AG09309 (cell line): Measurements from ENCODE around the gene NRXN2.

ENCODE experiments used
- DNase-seq: peaks from one replicate; pipeline ENCODE4 v3.0.0-alpha.2; 2010; ENCODE audit warnings: low read depth
- H3K4me3 ChIP-seq: 2 replicates; pipeline ENCODE4 v1.5.1; 2011; ENCODE audit warnings: mild to moderate bottlenecking, low read depth, low read length, moderate library complexity; ENCODE audit not compliant: control insufficient read depth
- TF ChIP-seq, protein P1 (sequence below): IDR thresholded peaks from 2 replicates; pipeline ENCODE4 v1.5.1; 2011; ENCODE audit warnings: mild to moderate bottlenecking, low read depth, low read length, inconsistent platforms; ENCODE audit not compliant: insufficient read depth, control insufficient read depth; ENCODE audit errors: missing control alignments

NRXN2 gene

GRCh38 chr11:64641596-64642417 is 81.2 kb downstream of the NRXN2 start:
- TF ChIP-seq, protein P1, sequence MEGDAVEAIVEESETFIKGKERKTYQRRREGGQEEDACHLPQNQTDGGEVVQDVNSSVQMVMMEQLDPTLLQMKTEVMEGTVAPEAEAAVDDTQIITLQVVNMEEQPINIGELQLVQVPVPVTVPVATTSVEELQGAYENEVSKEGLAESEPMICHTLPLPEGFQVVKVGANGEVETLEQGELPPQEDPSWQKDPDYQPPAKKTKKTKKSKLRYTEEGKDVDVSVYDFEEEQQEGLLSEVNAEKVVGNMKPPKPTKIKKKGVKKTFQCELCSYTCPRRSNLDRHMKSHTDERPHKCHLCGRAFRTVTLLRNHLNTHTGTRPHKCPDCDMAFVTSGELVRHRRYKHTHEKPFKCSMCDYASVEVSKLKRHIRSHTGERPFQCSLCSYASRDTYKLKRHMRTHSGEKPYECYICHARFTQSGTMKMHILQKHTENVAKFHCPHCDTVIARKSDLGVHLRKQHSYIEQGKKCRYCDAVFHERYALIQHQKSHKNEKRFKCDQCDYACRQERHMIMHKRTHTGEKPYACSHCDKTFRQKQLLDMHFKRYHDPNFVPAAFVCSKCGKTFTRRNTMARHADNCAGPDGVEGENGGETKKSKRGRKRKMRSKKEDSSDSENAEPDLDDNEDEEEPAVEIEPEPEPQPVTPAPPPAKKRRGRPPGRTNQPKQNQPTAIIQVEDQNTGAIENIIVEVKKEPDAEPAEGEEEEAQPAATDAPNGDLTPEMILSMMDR = no peak
- no peak for DNase-seq
- H3K4me3 ChIP-seq = no peak overlapping the region

DNA sequence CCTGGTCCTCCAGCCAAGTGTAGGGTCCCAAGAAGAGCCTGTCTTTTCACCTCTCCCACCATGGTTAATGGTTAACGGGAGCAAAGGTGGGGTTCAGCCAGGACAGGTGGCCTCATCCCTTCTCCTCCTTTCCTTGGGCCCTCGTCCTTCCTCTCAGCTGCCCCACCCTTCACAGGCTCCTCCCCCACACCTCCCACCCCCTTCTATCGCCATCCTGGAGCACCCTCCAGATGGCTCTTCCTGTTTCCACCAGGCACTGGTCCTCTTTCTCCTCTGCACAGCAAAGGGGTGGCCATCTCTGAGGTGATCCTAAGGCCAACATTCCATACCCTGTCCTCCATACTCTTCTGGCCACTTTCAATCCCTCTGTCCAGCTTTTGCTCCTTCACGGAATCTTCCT is 83.1 kb downstream of the NRXN2 start:
- TF ChIP-seq, protein P1 = no peak
- H3K4me3 ChIP-seq = no peak overlapping the region
- DNase-seq = no peak

DNA sequence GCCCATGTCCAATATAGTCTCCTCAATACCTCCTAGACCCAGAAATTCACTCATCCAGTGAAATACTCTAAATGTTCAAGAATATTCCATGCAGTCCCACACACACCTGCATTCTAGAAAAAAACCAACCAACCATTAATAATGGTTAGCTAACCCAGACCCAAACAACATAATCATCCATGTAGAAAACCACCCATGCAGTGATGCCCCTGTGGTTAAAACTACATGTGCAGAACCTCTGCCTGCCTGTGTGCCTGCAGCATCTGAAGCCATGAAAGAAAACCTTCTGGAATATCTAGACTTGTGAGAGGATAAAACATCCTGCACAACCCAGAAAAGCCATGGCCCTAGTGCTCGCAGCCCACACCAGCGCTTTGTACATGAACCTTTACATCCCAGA is 84.2 kb downstream of the NRXN2 start:
- H3K4me3 ChIP-seq = no peak overlapping the region
- TF ChIP-seq, protein P1 = no peak
- DNase-seq = no peak

- DNase-seq = no peak
- TF ChIP-seq, protein P1 = no peak
- no peak overlapping the region for H3K4me3 ChIP-seq
Observed at GRCh38 chr11:64638018-64638665, 84.9 kb downstream of the NRXN2 start.

DNA sequence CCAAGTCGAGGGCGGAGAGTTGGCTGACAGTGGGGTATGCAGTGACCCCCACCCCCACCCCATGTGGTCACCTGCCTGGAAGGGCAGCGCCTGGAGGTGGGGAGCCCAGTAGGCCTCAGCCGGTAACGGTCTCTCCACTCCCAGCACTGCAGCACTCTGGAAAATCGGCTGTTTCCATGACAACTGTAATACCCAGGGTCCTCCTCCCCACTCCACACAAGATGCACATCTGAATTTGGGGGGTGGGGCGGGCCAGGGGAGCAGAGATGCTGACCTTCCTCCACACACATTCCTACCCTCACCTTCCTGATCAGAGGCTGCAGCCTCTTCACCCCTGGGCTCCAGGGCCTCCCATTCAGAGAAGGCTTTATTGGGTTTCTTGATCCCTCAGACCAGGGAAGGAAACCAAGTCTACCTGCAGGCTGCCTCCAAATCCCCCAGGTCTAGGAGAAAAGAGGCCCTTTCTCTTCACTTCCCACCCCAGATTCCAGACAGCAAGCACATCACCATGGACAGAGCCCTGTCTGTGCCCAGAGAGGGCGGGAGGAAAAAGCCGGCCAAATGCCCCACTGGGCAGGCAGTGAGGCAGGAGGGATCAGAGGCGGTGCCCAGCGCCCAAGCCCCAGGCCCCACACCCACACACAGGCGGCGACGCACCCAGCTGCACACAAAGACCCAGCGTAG is 85.5 kb downstream of the NRXN2 start:
- TF ChIP-seq, protein P1 = no peak
- no peak overlapping the region for H3K4me3 ChIP-seq
- no peak for DNase-seq

GRCh38 chr11:64633555-64634159 is 89.3 kb downstream of the NRXN2 start:
- H3K4me3 ChIP-seq = no peak overlapping the region

More at GRCh38 chr11:64633555-64634159, 89.3 kb downstream of the NRXN2 start:
- DNase-seq = no peak
- TF ChIP-seq, protein P1 = no peak
